Measurements from ENCODE around the gene NECTIN3. TPM values are rescaled to one million over a fixed set of nuclear protein-coding genes. Genes with fewer than 3 reads are reported as not detected.

Gene NECTIN3
- total RNA-seq, 4 donors from 2014 or later, result 27.1 to 40.2 (median 29.1) TPM

DNA sequence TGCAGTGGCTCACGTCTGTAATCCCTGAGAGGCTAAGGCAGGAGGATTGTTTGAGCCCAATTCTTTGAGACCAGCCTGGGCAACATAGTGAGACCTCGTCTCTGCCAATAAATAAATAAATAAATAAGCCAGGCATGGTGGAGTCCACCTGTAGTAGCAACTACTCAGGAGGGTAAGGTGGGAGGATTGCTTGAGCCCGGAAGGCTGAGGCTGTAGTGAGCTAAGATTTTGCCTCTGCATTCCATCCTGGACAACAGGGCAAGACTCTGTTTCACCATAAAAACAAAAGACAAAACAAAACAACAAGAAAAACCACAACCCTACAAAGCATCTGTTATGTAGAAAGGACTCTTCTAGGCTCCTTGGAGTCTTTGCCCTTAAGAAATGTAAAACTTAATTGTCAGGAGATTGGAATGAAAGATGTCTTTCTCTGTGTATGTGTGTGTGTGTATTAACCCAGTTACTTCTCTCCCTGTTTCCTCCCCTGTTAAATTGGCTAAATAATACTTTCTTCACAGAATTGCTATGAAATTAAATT is 9.5 kb downstream of the NECTIN3 start:
- Histone ChIP-seq H3K27ac (no peak overlapping the region), H3K36me3 (no peaks in the 10 kb centered on the region), H3K27me3 (no peaks in the 10 kb centered on the region), H3K9me3 (no peaks in the 10 kb centered on the region), H3K4me3 (no peak overlapping the region), H3K4me1 (peaks cover 0 to 31% (median 0%) of the 10 kb centered on the region in 4 donors)
- no peak for DNase-seq (ENCODE audit: low spot score in 2 of 2)
- 43 to 53% methylated on average over 3 of the region's 3 CpGs for WGBS, 2 donors
- TF ChIP-seq POLR2A (IDR thresholded peaks at IDR 0.05) (no peak), EP300 (IDR thresholded peaks at IDR 0.05) (no peak)
- TF ChIP-seq, protein P1, sequence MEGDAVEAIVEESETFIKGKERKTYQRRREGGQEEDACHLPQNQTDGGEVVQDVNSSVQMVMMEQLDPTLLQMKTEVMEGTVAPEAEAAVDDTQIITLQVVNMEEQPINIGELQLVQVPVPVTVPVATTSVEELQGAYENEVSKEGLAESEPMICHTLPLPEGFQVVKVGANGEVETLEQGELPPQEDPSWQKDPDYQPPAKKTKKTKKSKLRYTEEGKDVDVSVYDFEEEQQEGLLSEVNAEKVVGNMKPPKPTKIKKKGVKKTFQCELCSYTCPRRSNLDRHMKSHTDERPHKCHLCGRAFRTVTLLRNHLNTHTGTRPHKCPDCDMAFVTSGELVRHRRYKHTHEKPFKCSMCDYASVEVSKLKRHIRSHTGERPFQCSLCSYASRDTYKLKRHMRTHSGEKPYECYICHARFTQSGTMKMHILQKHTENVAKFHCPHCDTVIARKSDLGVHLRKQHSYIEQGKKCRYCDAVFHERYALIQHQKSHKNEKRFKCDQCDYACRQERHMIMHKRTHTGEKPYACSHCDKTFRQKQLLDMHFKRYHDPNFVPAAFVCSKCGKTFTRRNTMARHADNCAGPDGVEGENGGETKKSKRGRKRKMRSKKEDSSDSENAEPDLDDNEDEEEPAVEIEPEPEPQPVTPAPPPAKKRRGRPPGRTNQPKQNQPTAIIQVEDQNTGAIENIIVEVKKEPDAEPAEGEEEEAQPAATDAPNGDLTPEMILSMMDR (IDR thresholded peaks at IDR 0.05), result no peak

DNA sequence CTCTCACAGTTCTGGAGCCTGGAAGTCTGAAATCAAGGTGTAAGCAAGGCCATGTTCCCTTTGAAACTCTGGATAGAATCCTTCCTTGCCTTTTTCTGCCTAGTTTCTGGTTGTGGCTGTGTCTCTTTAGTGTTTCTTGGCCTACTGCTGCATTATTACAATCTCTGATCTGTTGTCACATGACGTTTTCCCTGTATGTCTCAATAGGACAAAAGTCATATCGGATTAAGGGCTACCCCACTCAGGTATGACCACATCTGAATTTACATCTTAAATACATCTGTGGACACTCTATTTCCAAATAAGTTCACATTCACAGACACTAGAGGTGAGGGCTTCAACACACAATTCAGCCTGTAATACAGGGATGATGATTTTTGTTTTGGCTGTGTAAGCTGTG is 13.3 kb downstream of the NECTIN3 start:
- Histone ChIP-seq H3K27me3 (no peaks in the 10 kb centered on the region), H3K36me3 (no peaks in the 10 kb centered on the region), H3K4me3 (no peak overlapping the region), H3K27ac (no peak overlapping the region), H3K4me1 (peaks cover 0 to 37% (median 2%) of the 10 kb centered on the region in 4 donors), H3K9me3 (no peaks in the 10 kb centered on the region)
- WGBS, 2 donors, result 84 to 87% methylated on average over 2 of the region's 2 CpGs
- DNase-seq (ENCODE audit: low spot score in 2 of 2), result no peak
- TF ChIP-seq EP300 (IDR thresholded peaks at IDR 0.05) (no peak), POLR2A (IDR thresholded peaks at IDR 0.05) (no peak)
- TF ChIP-seq, protein P1 (IDR thresholded peaks at IDR 0.05), result no peak

DNA sequence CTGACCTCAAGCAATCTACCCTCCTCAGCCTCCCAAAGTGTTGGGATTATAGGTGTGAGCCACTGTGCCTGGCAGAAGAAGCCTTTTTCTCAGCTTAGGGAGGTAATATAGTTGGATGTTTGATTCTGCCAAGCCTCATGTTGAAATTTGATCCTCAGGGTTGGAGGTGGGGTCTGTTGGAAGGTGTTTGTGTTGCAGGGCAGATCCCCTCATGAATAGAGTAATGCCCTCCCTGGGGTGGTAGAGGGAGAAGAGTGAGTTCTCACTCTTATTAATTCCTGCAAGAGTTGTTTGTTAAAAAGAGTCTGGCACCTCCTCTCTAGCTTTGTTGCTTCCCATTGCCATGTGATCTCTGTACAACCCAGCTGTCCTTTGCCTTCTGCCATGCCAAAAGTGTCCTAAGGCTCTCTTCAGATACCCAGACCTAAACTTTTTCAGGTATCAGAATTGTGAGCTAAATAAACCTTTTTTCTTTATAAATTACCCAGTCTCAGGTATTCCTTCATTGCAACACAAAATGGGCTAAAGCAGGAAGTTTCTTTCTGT is 16.4 kb downstream of the NECTIN3 start:
- DNase-seq (ENCODE audit: low spot score in 2 of 2), result no peak
- Histone ChIP-seq H3K36me3 (no peaks in the 10 kb centered on the region), H3K27me3 (no peaks in the 10 kb centered on the region), H3K27ac (no peak overlapping the region), H3K4me3 (no peak overlapping the region), H3K9me3 (no peaks in the 10 kb centered on the region), H3K4me1 (peaks cover 0 to 30% (median 2%) of the 10 kb centered on the region in 4 donors)
- TF ChIP-seq, protein P1 (IDR thresholded peaks at IDR 0.05), result no peak
- TF ChIP-seq EP300 (IDR thresholded peaks at IDR 0.05), result no peak
- TF ChIP-seq POLR2A (IDR thresholded peaks at IDR 0.05), result no peak

DNA sequence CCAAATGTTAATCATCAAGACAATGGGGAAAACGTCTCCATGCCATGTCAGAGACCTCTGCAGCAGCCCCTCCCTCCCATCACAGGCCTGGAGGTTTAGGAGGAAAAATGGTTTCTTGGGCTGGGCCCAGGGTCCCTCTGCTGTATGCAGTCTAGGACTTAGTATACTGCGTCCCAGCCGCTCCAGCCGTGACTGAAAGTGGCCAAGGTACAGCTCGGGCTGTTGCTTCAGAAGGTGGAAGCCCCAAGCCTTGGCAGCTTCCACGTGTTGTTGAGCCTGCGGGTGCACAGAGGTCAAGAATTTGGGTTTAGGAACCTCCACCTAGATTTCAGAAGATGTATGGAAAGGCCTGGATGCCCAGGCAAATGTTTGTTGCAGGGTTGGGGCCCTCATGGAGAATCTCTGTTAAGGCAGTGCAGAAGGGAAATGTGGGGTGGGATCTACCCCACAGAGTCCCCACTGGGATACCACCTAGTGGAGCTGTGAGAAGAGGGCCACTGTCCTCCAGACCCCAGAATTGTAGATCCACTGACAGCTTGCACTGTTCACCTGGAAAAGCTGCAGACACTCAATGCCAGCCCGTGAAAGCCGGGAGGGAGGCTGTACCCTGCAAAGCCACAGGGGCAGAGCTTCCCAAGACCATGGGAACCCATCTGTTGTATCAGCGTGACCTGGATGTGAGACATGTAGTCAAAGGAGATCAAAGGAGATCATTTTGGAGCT is 25.0 kb downstream of the NECTIN3 start:
- TF ChIP-seq EP300 (IDR thresholded peaks at IDR 0.05), result no peak
- TF ChIP-seq, protein P1 (IDR thresholded peaks at IDR 0.05), result no peak
- TF ChIP-seq POLR2A (IDR thresholded peaks at IDR 0.05), result no peak
- Histone ChIP-seq H3K27me3 (no peaks in the 10 kb centered on the region), H3K9me3 (no peaks in the 10 kb centered on the region), H3K4me3 (no peak overlapping the region), H3K4me1 (peaks cover 0 to 5% (median 2%) of the 10 kb centered on the region in 4 donors), H3K36me3 (no peaks in the 10 kb centered on the region), H3K27ac (no peak overlapping the region)
- WGBS, 2 donors, result 85 to 93% methylated on average over 7 to 10 of the region's 10 CpGs
- DNase-seq (ENCODE audit: low spot score in 2 of 2), result no peak

DNA sequence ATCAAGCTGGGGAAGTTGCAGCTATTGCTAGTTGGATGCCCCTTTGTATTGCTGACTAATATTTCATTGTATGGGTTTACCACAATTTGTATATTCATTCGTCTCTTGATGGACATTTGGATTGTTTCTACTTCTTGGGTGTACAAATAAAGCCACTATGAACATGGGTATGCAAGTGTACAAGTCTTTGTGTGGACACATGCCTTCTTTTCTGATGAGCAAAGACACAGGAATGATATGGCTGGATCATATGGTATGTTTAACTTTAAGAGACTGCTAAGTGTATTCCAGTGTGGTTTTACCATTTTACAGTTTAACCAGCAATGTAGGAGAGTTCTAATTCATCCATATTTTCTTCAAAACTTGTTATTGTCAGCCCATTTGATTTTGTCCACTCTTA is 32.2 kb downstream of the NECTIN3 start:
- Histone ChIP-seq H3K4me3 (no peak overlapping the region), H3K9me3 (peaks cover 0 to 9% (median 0%) of the 10 kb centered on the region in 4 donors), H3K27ac (no peak overlapping the region), H3K36me3 (no peaks in the 10 kb centered on the region), H3K4me1 (peaks cover 0 to 20% (median 2%) of the 10 kb centered on the region in 4 donors), H3K27me3 (no peaks in the 10 kb centered on the region)
- TF ChIP-seq, protein P1 (IDR thresholded peaks at IDR 0.05), result no peak
- TF ChIP-seq EP300 (IDR thresholded peaks at IDR 0.05) (no peak), POLR2A (IDR thresholded peaks at IDR 0.05) (no peak)
- 63 to 82% methylated on average over 1 of the region's 1 CpG for WGBS, 2 donors
- no peak for DNase-seq (ENCODE audit: low spot score in 2 of 2)

Data from tibial nerve (tissue), 4 donors.